Vagina (tissue), 2 donors: ENCODE measurements around the gene MAPRE2.

Experiments used
- POLR2A ChIP-seq, 2 donors: fragments of 450-650 bp; IDR thresholded peaks; one replicate each; pipeline ENCODE4 v1.6.1; 2017; ENCODE audit warnings: antibody characterized with exemption in 2 of 2, mild to moderate bottlenecking in 2 of 2, moderate library complexity in 2 of 2
- POLR2AphosphoS5 ChIP-seq, 2 donors: sonication (generic); formaldehyde crosslinking; IDR thresholded peaks; one replicate each; pipeline ENCODE4 v1.9.0; 2017; ENCODE audit warnings: antibody characterized with exemption in 2 of 2, mild to moderate bottlenecking in 2 of 2, low read depth in 1 of 2; ENCODE audit not compliant: insufficient read depth in 1 of 2
- TF ChIP-seq, protein P1 (sequence below), 3 experiments: fragments of 450-650 bp in 2 of 3; fragments of 200-600 bp in 1 of 3; sonication (generic) in 1 of 3; IDR thresholded peaks; one replicate each; pipeline ENCODE4 v1.5.1; 2017 to 2019; ENCODE audit warnings: antibody characterized with exemption in 3 of 3, mild to moderate bottlenecking in 2 of 3, moderate library complexity in 2 of 3

DNA sequence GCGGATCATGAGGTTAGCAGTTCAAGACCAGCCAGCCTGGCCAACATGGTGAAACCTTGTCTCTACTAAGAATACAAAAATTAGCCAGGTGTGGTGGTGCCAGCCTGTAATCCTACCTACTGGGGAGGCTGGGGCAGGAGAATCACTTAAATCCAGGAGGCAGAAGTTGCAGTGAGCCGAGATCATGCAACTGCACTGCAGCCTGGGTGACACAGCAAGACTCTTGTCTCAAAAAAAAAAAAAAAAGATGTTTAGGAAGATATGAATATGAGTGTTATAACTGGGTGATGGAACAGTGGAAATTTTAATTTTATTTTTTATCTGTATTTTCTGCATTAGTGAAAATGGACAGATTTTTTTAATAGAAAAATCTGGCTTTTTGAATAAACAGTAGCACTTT lies 14.5 kb downstream of the MAPRE2 start:
- TF ChIP-seq, protein P1, sequence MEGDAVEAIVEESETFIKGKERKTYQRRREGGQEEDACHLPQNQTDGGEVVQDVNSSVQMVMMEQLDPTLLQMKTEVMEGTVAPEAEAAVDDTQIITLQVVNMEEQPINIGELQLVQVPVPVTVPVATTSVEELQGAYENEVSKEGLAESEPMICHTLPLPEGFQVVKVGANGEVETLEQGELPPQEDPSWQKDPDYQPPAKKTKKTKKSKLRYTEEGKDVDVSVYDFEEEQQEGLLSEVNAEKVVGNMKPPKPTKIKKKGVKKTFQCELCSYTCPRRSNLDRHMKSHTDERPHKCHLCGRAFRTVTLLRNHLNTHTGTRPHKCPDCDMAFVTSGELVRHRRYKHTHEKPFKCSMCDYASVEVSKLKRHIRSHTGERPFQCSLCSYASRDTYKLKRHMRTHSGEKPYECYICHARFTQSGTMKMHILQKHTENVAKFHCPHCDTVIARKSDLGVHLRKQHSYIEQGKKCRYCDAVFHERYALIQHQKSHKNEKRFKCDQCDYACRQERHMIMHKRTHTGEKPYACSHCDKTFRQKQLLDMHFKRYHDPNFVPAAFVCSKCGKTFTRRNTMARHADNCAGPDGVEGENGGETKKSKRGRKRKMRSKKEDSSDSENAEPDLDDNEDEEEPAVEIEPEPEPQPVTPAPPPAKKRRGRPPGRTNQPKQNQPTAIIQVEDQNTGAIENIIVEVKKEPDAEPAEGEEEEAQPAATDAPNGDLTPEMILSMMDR (IDR thresholded peaks at IDR 0.05), result no peak
- TF ChIP-seq POLR2AphosphoS5 (IDR thresholded peaks at IDR 0.05; ENCODE audit: insufficient read depth in 1 of 2, low read depth in 1 of 2), result no peak
- TF ChIP-seq POLR2A (IDR thresholded peaks at IDR 0.05), result no peak
